Breast epithelium (tissue), 3 donors: Measurements from ENCODE around the gene POLG.

ENCODE experiments used
- CTCF ChIP-seq, 3 donors: fragments of 450-650 bp; IDR thresholded peaks; one replicate each; pipeline ENCODE4 v1.5.1; 2016 to 2017; ENCODE audit warnings: antibody characterized with exemption in 3 of 3, mild to moderate bottlenecking in 3 of 3, moderate library complexity in 3 of 3
- POLR2A ChIP-seq: fragments of 450-650 bp; IDR thresholded peaks from one replicate; pipeline ENCODE4 v1.6.1; 2016; ENCODE audit warnings: antibody characterized with exemption, mild to moderate bottlenecking, moderate library complexity

- TF ChIP-seq POLR2A (no peak), CTCF (IDR thresholded peaks at IDR 0.05) (no peak)
Observed at GRCh38 chr15:89278307-89278706, 56.3 kb downstream of the POLG start.
